GM20000 (cell line): ENCODE measurements around the gene SYK.
A peak's percentile ranks its signal among the peaks of the same experiment; 100 is the strongest.

ENCODE experiments used
- DNase-seq: peaks from one replicate; pipeline ENCODE4 v3.0.0; 2012; ENCODE audit warnings: low spot score
- TF ChIP-seq, protein P1 (sequence below): IDR thresholded peaks from 2 replicates; pipeline ENCODE4 v1.5.1; 2012; ENCODE audit warnings: mild to moderate bottlenecking, control low read depth; ENCODE audit errors: extremely low read depth, missing control alignments

Gene SYK

DNA sequence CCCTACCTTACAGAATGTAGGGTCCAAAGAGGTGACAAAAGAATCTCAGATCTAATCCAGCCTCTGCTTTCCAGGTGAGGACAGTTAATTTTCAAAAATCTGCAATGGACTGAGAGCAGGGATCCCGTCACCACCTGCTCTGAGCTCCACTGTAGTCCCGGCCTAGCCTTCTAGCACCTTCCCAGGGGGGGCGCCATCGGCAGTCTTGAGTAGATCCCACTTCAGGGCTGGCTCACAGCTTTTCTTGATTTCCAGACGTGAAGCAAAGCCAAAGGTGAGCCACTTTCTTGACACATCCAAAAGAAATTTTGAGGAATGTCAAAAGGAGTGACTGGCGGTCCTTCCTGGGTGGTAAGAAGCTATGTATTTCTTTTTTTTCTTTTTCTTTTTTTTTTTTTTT, 114.1 kb downstream of the SYK start:
- TF ChIP-seq, protein P1, sequence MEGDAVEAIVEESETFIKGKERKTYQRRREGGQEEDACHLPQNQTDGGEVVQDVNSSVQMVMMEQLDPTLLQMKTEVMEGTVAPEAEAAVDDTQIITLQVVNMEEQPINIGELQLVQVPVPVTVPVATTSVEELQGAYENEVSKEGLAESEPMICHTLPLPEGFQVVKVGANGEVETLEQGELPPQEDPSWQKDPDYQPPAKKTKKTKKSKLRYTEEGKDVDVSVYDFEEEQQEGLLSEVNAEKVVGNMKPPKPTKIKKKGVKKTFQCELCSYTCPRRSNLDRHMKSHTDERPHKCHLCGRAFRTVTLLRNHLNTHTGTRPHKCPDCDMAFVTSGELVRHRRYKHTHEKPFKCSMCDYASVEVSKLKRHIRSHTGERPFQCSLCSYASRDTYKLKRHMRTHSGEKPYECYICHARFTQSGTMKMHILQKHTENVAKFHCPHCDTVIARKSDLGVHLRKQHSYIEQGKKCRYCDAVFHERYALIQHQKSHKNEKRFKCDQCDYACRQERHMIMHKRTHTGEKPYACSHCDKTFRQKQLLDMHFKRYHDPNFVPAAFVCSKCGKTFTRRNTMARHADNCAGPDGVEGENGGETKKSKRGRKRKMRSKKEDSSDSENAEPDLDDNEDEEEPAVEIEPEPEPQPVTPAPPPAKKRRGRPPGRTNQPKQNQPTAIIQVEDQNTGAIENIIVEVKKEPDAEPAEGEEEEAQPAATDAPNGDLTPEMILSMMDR: no peak
- DNase-seq: peak; percentile 35

DNA sequence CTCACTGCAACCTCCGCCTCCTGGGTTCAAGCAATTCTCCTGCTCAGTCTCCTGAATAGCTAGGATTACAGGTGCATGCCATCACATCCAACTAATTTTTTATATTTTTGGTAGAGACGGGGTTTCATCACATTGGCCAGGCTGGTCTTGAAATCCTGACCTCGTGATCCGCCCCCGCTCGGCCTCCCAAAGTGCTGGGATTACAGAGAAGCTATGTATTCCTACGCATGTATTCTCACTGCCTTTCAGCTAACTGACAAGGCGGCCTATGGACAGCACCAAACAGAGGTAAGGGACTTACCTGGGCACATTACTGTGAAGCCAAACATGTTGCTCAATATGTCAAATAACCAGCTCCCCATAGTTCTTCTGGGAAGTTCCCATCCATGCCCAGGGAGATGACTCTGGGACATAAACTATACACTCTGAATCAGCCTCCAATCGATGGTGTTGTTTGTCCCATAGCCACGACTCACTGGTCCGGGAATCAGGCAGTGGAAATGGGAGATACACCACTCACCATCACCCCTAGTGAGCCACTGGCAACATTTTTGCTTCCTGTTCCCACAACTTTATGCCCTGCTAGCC, 114.6 kb downstream of the SYK start:
- DNase-seq: no peak
- TF ChIP-seq, protein P1: no peak

DNA sequence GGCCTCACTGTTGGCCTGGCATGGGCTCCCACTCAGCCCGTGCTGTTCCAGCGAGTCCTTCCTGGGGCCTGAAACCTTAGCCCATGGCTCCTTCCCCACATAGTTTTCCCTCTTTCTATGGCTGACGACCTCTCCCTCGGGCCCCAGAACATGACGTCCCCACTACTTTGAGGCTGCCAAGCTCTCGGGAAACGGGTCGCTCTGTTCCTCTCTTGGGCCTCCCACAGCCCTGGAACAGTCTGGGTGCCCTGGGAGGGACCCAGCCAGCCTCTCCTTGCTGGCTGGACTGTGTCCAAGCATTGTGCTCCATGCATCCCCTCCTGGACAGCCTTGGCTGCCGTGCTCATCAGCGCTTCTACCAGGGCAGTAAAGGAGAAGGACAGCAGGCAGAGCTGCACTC, 118.3 kb downstream of the SYK start:
- TF ChIP-seq, protein P1: no peak
- no peak for DNase-seq

DNA sequence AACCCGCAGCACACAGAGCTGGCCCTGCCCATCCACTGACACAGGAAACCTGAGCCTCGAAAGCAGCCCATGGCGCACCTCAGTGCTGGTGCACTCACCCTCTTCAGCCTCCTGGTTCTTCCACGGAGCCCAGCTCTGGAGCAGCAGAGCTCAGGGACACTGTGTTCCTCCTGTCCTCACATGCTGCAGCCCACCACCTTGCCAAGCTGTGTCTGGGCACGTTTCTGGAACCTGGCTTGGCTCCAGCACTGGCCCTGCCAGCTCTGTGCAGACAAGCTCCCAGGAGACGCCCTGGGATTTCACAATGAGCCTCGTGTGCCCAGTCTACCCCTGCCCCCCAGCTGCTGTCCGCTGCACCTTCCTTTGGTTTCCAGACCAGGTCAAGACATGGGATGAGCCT, 119.5 kb downstream of the SYK start:
- no peak for DNase-seq
- TF ChIP-seq, protein P1: no peak

DNA sequence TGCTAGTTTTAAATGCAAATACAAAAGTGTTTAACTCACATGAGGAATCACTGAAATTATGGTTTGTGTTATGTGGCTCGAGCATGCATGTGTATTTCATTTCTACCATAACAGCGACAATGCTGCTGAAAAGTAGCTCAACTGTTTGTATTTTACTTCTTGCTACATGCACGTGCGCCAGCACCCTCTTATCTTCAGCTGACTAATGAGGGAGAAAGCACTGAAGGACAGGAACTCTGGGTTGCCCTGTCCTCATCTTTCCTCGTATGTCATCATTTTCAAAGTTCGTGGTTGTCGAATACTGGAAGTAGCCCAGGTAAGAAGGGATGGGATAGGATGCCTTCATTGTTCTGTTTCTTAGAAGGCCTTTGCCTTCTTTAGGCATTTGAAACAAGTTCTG, 120.3 kb downstream of the SYK start:
- no peak for DNase-seq
- TF ChIP-seq, protein P1: no peak

DNA sequence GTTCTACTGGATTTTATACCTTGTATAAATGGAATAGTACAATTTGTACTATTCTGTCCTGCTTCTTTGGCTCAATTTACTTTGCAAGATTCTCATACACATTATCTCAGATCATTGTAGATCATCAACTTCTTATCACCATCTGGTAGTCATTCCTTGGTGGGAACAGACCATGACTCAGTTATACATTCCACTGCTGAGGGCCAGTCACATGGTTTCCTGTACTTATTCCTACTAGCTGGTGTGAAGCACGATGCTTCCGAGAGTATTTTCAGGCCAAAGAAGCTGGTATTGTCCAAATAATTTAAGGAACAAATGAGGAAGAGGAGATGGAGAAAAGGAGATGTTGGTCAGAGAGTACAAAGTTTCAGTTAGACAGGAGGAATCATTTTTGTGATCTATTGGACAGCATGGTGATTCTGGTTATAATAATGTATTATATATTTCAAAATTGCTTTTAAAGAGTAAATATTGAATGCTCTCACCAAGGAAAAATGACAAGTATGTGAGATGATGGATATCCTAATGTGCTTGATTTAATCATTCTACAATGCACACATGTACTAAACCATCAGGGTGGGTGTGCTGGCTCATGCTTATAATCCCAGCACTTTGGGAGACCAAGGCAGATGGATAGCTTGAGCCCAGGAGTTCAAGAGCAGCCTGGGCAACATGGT, 124.1 kb downstream of the SYK start:
- TF ChIP-seq, protein P1: no peak
- no peak for DNase-seq

DNA sequence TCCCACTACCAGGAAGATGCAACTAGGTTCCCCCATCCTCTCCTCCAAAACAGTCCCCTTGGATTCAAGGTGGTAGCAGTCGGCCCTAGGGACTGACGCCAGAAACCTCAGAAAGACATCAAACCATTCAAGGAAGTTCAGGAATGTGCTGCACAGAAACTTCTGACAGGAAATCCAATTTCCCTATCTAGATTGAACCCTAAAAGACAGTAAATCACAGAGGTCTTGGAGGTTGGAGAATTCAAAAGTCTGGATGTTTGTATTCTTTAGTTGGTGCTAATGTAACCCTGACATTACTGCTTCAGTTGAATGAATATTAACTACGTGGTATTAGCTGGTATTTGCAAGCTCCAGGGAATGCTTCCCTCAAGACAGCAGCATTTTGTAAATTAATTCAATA, 125.3 kb downstream of the SYK start:
- DNase-seq: no peak
- TF ChIP-seq, protein P1: no peak
